AG09309 (cell line): ENCODE results near the gene TBXAS1.
"Not testable (repeated sequence)": the region's sequence is repeated elsewhere in the genome, so short reads cannot be mapped to it uniquely, and the experiment has no call there.

Source experiments
- DNase-seq: peaks from one replicate; pipeline ENCODE4 v3.0.0-alpha.2; 2010; ENCODE audit warnings: low read depth
- H3K4me3 ChIP-seq: 2 replicates; pipeline ENCODE4 v1.5.1; 2011; ENCODE audit warnings: mild to moderate bottlenecking, low read depth, low read length, moderate library complexity; ENCODE audit not compliant: control insufficient read depth
- TF ChIP-seq, protein P1 (sequence below): IDR thresholded peaks from 2 replicates; pipeline ENCODE4 v1.5.1; 2011; ENCODE audit warnings: mild to moderate bottlenecking, low read depth, low read length, inconsistent platforms; ENCODE audit not compliant: insufficient read depth, control insufficient read depth; ENCODE audit errors: missing control alignments

Gene TBXAS1

GRCh38 chr7:139902436-139903102 lies 73.5 kb downstream of the TBXAS1 start:
- H3K4me3 ChIP-seq: no peak overlapping the region
- TF ChIP-seq, protein P1, sequence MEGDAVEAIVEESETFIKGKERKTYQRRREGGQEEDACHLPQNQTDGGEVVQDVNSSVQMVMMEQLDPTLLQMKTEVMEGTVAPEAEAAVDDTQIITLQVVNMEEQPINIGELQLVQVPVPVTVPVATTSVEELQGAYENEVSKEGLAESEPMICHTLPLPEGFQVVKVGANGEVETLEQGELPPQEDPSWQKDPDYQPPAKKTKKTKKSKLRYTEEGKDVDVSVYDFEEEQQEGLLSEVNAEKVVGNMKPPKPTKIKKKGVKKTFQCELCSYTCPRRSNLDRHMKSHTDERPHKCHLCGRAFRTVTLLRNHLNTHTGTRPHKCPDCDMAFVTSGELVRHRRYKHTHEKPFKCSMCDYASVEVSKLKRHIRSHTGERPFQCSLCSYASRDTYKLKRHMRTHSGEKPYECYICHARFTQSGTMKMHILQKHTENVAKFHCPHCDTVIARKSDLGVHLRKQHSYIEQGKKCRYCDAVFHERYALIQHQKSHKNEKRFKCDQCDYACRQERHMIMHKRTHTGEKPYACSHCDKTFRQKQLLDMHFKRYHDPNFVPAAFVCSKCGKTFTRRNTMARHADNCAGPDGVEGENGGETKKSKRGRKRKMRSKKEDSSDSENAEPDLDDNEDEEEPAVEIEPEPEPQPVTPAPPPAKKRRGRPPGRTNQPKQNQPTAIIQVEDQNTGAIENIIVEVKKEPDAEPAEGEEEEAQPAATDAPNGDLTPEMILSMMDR: no peak
- no peak for DNase-seq

GRCh38 chr7:139903103-139903477 lies 74.0 kb downstream of the TBXAS1 start:
- not testable (repeated sequence) for H3K4me3 ChIP-seq, DNase-seq

- DNase-seq: no peak
- TF ChIP-seq, protein P1: no peak
Measured at GRCh38 chr7:139906879-139907278, 77.8 kb downstream of the TBXAS1 start.

GRCh38 chr7:139908792-139909191 lies 79.7 kb downstream of the TBXAS1 start:
- H3K4me3 ChIP-seq: no peak overlapping the region
- no peak for DNase-seq
- TF ChIP-seq, protein P1: no peak

More at GRCh38 chr7:139906879-139907278, 77.8 kb downstream of the TBXAS1 start:
- no peak overlapping the region for H3K4me3 ChIP-seq

- DNase-seq: no peak
- TF ChIP-seq, protein P1: no peak
- H3K4me3 ChIP-seq: no peak overlapping the region
Measured at GRCh38 chr7:139909379-139910050, 80.5 kb downstream of the TBXAS1 start.

DNA sequence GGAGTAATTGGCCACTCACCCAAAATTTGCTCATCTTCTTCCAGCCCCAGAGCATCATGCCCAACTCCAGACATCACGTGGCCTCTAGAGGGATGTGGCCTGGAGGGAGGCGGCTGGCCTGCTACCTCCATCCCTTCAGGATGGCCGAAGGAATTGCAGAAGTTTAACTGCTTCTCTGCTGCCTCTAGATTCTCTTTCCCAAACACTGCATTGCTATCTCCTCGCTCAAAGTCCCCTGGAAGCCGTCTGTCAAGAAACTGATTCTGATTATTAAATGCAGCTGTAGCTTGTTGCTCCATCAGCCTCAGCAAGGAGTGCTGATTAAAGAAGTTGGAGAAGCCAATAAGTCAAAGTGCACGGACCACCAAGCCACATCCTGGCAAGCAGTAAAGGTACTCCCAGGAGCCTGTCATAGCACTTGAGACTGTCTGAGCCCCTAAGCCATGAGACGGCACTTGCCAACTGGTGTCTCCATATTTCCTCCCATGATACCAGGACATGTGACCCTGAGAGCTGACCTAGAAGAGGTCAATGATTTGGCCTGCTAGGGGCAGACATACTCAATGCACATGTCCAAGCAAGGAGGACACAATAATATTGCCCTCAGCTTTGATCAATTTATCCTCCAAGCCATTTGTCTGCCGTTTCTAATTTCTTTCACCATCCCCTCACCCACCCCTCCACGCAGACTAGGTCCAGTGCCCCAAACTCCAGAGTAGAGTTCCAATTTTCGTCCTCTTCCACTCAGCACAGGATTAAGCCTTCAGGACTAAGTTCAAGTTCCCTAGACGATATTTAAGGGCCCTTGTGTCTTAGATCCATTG lies 84.2 kb downstream of the TBXAS1 start:
- H3K4me3 ChIP-seq: no peak overlapping the region
- TF ChIP-seq, protein P1: no peak
- DNase-seq: no peak

GRCh38 chr7:139913845-139914135 lies 84.7 kb downstream of the TBXAS1 start:
- TF ChIP-seq, protein P1: no peak

More at GRCh38 chr7:139913845-139914135, 84.7 kb downstream of the TBXAS1 start:
- no peak for DNase-seq
- no peak overlapping the region for H3K4me3 ChIP-seq
